Parathyroid adenoma (tissue), 2 donors: ENCODE results near the gene SLC22A23.

Source experiments
- H2AFZ ChIP-seq: fragments of 300-600 bp; sonication (generic); one replicate; pipeline ENCODE4 v1.7.0; 2017; ENCODE audit warnings: antibody characterized with exemption, mild to moderate bottlenecking
- H3K27ac ChIP-seq: fragments of 300-600 bp; sonication (generic); one replicate; pipeline ENCODE4 v1.7.0; 2017
- H3K27me3 ChIP-seq: fragments of 300-600 bp; sonication (generic); one replicate; pipeline ENCODE4 v1.7.0; 2017; ENCODE audit warnings: low read length; ENCODE audit not compliant: control insufficient read depth, insufficient read depth
- H3K36me3 ChIP-seq: fragments of 300-600 bp; sonication (generic); one replicate; pipeline ENCODE4 v1.7.0; 2017; ENCODE audit warnings: low read length; ENCODE audit not compliant: control insufficient read depth, insufficient read depth
- H3K4me1 ChIP-seq: fragments of 300-600 bp; sonication (generic); one replicate; pipeline ENCODE4 v1.7.0; 2017; ENCODE audit warnings: control low read depth
- H3K4me2 ChIP-seq: fragments of 300-600 bp; sonication (generic); one replicate; pipeline ENCODE4 v1.7.0; 2017; ENCODE audit warnings: low read length
- H3K4me3 ChIP-seq: fragments of 300-600 bp; sonication (generic); one replicate; pipeline ENCODE4 v1.7.0; 2017; ENCODE audit warnings: low read depth, low read length
- H3K79me2 ChIP-seq: fragments of 300-600 bp; sonication (generic); one replicate; pipeline ENCODE4 v1.7.0; 2017; ENCODE audit warnings: control low read depth
- H3K9ac ChIP-seq: fragments of 300-600 bp; sonication (generic); one replicate; pipeline ENCODE4 v1.7.0; 2017; ENCODE audit warnings: mild to moderate bottlenecking
- H3K9me3 ChIP-seq: fragments of 300-600 bp; sonication (generic); one replicate; pipeline ENCODE4 v1.7.0; 2017; ENCODE audit warnings: low read length; ENCODE audit not compliant: control insufficient read depth
- TF ChIP-seq, protein P1 (sequence below): fragments of 300-600 bp; sonication (generic); IDR thresholded peaks from one replicate; pipeline ENCODE4 v1.7.0; 2017; ENCODE audit warnings: antibody characterized with exemption, mild to moderate bottlenecking
- donor health status: primary hyperparathyroidism.

SLC22A23 gene

GRCh38 chr6:3456898-3457709 lies at the start of gene SLC22A23:
TSS of gene SLC22A23 (minus strand) at chr6:3457050. CDS start at chr6:3456559, 491 bp downstream.
- Histone ChIP-seq H3K4me2 (peak within 1 kb of the TSS; percentile 97), H3K36me3 (no peaks in the 10 kb centered on the region), H3K4me1 (peaks cover 16% of the 10 kb centered on the region), H2AFZ (peak within 1 kb of the TSS; percentile 95), H3K4me3 (peak within 1 kb of the TSS; percentile 81), H3K27me3 (no peaks in the 10 kb centered on the region), H3K27ac (peak within 1 kb of the TSS; percentile 71), H3K9ac (peak within 1 kb of the TSS; percentile 65), H3K9me3 (no peaks in the 10 kb centered on the region), H3K79me2 (peaks cover 9% of the 10 kb centered on the region)
- TF ChIP-seq, protein P1, sequence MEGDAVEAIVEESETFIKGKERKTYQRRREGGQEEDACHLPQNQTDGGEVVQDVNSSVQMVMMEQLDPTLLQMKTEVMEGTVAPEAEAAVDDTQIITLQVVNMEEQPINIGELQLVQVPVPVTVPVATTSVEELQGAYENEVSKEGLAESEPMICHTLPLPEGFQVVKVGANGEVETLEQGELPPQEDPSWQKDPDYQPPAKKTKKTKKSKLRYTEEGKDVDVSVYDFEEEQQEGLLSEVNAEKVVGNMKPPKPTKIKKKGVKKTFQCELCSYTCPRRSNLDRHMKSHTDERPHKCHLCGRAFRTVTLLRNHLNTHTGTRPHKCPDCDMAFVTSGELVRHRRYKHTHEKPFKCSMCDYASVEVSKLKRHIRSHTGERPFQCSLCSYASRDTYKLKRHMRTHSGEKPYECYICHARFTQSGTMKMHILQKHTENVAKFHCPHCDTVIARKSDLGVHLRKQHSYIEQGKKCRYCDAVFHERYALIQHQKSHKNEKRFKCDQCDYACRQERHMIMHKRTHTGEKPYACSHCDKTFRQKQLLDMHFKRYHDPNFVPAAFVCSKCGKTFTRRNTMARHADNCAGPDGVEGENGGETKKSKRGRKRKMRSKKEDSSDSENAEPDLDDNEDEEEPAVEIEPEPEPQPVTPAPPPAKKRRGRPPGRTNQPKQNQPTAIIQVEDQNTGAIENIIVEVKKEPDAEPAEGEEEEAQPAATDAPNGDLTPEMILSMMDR: peak; percentile 80

GRCh38 chr6:3506200-3506599 lies 49.4 kb upstream of the SLC22A23 start:
- Histone ChIP-seq H2AFZ (peak overlapping the region; percentile 65), H3K4me2 (peak overlapping the region; percentile 36), H3K79me2 (no peaks in the 10 kb centered on the region), H3K9ac (no peak overlapping the region), H3K27ac (peak overlapping the region; percentile 97), H3K9me3 (no peaks in the 10 kb centered on the region), H3K4me1 (peaks cover 52% of the 10 kb centered on the region), H3K27me3 (no peaks in the 10 kb centered on the region), H3K36me3 (no peaks in the 10 kb centered on the region), H3K4me3 (peak overlapping the region; percentile 31)
- TF ChIP-seq, protein P1: peak; percentile 13

DNA sequence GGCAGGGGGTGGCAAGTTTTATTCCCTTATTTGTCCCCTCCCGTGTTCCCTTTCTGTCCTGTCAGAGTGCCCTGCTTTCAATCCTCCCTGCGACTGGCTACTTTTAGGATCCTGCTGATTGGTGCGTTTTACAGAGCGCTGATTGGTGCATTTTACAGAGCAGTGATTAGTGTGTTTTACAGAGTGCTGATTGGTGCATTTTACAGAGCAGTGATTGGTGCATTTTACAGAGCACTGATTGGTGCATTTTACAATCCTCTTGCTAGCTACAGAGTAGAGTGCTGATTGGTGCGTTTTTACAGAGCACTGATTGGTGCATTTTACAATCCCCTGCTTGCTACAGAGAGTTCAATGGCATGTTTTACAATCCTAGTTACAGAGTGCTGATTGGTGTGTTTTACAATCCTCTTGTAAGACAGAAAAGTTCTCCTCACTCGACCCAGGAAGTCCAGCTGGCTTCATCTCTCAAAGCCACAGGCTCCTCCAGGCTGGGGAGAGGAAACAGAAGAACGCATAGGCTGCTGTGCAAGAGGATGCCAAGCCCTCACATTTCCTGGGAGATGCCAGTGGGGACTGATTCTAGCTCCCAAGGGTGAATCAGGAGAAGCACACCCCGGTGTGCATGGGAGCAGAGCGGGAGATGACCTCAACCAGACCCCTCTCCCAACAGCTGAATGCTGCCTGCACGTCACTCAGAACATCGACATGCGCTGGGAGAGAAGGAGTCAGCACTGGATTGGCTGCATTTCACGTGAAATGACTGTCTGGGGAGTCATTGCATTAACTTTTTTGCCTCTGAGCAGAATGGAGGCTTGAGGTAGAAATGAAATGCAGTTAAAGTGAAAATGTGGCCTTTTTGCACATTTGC lies 48.3 kb upstream of the SLC22A23 start:
- no peaks in the 10 kb centered on the region for H3K9me3 ChIP-seq
- H3K4me3 ChIP-seq: no peak overlapping the region
- no peaks in the 10 kb centered on the region for H3K79me2 ChIP-seq
- no peak overlapping the region for H3K4me2 ChIP-seq
- peak overlapping the region; percentile 65 for H2AFZ ChIP-seq
- no peak overlapping the region for H3K9ac ChIP-seq
- TF ChIP-seq, protein P1: no peak
- H3K36me3 ChIP-seq: no peaks in the 10 kb centered on the region
- H3K4me1 ChIP-seq: peaks cover 44% of the 10 kb centered on the region
- peak overlapping the region; percentile 97 for H3K27ac ChIP-seq
- H3K27me3 ChIP-seq: no peaks in the 10 kb centered on the region

DNA sequence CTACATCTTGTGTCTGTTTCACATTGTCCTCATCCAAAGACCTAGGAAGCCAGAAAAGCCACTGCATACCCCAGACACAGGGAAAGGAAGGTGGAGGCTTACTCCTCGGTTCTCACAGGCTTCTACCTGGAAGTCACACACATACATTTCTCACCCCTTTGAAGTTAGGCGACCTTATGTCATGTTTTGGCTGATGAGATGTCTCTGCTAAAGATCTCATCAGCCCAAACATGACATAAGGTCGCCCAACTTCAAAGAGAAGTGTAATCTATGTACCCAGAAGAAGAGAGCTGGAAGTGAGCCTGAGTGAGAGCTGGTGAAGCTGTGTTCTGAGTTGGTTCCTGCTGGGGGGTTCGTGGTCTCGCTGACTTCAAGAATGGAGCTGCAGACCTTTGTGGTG lies 47.5 kb upstream of the SLC22A23 start:
- Histone ChIP-seq H2AFZ (no peak overlapping the region), H3K9ac (no peak overlapping the region), H3K4me3 (no peak overlapping the region), H3K4me1 (peaks cover 47% of the 10 kb centered on the region), H3K27me3 (no peaks in the 10 kb centered on the region), H3K4me2 (no peak overlapping the region), H3K36me3 (no peaks in the 10 kb centered on the region), H3K9me3 (no peaks in the 10 kb centered on the region), H3K79me2 (no peaks in the 10 kb centered on the region), H3K27ac (no peak overlapping the region)
- TF ChIP-seq, protein P1: no peak
